Activated naive CD8-positive, alpha-beta T cell treated with anti-CD3 and anti-CD28 coated beads for 36 hours (primary cell): Measurements from ENCODE around the gene CFHR3. TPM values are rescaled to one million over a fixed set of nuclear protein-coding genes. Genes with fewer than 3 reads are reported as not detected.
"Not testable (repeated sequence)": the region's sequence is repeated elsewhere in the genome, so short reads cannot be mapped to it uniquely, and the experiment has no call there.

Source experiments
- DNase-seq: peaks from one replicate; pipeline ENCODE4 v3.0.0; 2021
- H3K27ac Mint-ChIP-seq: one replicate; pipeline ENCODE4 v1.8.0; 2022; ENCODE audit warnings: mild to moderate bottlenecking, moderate library complexity, mixed read lengths
- H3K27me3 Mint-ChIP-seq: one replicate; pipeline ENCODE4 v1.8.0; 2022; ENCODE audit warnings: mild to moderate bottlenecking, mixed read lengths
- H3K36me3 Mint-ChIP-seq: one replicate; pipeline ENCODE4 v1.8.0; 2021; ENCODE audit warnings: mild to moderate bottlenecking, mixed read lengths
- H3K4me1 Mint-ChIP-seq: one replicate; pipeline ENCODE4 v1.8.0; 2021; ENCODE audit warnings: mixed read lengths
- H3K4me3 Mint-ChIP-seq: one replicate; pipeline ENCODE4 v1.8.0; 2022; ENCODE audit warnings: mild to moderate bottlenecking, moderate library complexity, mixed read lengths
- H3K9me3 Mint-ChIP-seq: one replicate; pipeline ENCODE4 v1.8.0; 2022; ENCODE audit warnings: mixed read lengths
- total RNA-seq, 2 experiments: library from RNA; stranded (reverse); gene quantifications; one replicate each; pipeline ENCODE4 v1.2.3, GENCODE V29; 2021

Gene CFHR3
- not detected for total RNA-seq

DNA sequence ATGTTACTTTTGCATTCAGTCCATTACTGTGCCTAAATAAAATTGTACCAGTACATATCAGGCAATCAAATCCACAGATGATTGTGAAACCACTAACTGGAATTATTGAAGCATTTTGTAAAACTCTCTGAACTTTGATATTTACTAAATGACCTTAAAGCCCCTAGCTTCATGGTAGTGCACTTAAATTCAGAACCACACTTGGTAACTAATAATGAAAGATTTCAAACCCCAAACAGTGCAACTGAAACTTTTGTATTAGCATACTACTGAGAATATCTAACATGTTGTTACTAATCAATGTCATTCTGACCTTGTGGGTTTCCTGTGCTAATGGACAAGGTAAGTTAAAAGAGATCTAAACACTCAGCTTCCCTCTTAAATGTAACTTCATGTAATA, at the start of gene CFHR3:
CFHR3 (plus strand) TSS at position 238 of the 400 bp plus-strand sequence; CDS start at position 285, 47 bp downstream.
- peaks cover 5% of the 10 kb centered on the region for H3K4me1 Mint-ChIP-seq
- peaks cover 2% of the 10 kb centered on the region for H3K9me3 Mint-ChIP-seq
- no peak within 1 kb of the TSS for H3K4me3 Mint-ChIP-seq
- H3K36me3 Mint-ChIP-seq, result no peaks in the 10 kb centered on the region
- no peak for DNase-seq
- no peaks in the 10 kb centered on the region for H3K27me3 Mint-ChIP-seq
- no peak within 1 kb of the TSS for H3K27ac Mint-ChIP-seq

DNA sequence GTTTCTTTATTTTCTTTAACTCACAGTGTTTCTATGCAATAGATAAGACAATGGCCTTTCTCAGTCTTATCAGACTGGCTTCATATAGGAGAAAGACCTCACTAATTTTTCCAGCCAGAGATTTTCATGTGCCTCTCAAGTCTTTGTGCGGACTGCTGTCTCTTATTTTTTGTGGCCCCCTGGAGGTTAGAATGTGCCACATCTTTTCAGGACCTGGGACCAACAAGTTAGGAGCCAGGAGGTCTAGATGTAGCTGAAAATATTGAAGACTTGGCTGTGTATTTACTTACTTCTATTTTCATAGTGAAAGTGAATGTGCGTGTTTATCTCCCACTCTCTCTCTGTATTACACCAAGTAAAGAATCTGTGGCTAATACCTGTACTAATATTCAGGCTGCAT, 42.1 kb upstream of the CFHR3 start:
- DNase-seq, result no peak
- Mint-ChIP-seq H3K27me3 (no peaks in the 10 kb centered on the region), H3K4me3 (no peak overlapping the region), H3K27ac (no peak overlapping the region), H3K9me3 (peaks cover 4% of the 10 kb centered on the region), H3K4me1 (no peaks in the 10 kb centered on the region), H3K36me3 (no peaks in the 10 kb centered on the region)

DNA sequence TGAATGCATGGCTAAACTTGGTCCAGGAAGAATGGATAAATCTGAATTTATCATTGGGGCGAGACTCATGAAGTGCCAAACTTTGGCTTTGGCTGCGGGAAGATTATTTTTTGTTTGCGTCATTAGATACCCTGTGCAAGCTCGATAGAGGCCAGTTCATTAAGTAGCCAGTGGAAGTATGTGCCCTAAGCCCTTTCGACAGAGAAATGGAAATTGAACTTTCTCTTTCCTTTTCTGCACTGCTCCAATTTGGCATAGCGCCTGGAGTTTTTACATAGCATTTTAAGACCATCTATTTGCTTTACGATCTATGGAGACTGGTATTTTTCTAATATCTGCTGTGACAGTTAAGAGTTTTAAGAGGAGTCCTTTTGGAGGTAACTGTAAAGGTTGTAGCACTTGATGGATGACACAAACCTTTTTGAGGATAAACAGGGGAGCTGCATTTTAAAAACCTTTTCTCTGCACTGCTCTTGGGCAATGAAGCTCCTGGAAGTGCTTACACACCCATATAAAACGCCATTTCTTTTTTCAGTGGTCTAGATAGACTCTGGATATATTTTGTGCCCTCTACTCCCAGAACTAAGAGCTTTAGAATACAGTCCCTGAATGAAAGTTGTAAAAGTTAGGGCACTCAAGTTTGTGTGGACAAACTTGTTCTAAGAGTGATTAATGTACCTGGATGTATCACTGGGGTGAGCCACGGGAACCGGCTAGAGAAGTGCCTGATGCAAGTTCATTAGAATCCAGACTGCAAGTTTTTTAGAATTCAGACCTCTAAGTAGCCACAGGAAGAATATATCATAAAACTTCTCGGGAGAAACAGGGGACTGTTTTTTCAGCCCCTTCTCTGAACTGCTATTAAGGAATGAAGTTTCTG, 41.3 kb upstream of the CFHR3 start:
- no peaks in the 10 kb centered on the region for H3K4me1 Mint-ChIP-seq
- H3K36me3 Mint-ChIP-seq, result no peaks in the 10 kb centered on the region
- H3K9me3 Mint-ChIP-seq, result peaks cover 7% of the 10 kb centered on the region
- no peaks in the 10 kb centered on the region for H3K27me3 Mint-ChIP-seq
- no peak for DNase-seq
- H3K4me3 Mint-ChIP-seq, result no peak overlapping the region
- no peak overlapping the region for H3K27ac Mint-ChIP-seq

DNA sequence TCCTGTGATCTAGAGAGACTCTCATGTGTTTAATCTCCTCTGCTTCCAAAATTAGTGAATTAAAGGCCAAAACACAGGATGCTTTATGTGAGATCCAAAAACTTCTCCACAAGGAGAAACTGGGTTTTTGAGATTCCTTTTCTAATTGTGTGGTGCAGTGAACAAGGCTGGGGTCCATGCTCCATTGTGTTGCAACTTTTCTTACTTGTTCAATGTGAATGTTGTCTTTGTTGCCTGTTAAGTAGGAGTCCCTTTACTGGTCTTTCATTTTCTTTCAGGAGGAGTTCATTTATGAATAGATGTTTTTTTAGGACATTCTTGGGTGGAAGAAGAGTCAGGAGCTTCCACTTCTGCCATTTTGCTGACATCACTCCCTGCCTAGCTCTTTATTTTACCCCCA, 40.6 kb upstream of the CFHR3 start:
- H3K4me1 Mint-ChIP-seq, result no peaks in the 10 kb centered on the region
- H3K4me3 Mint-ChIP-seq, result no peak overlapping the region
- peaks cover 7% of the 10 kb centered on the region for H3K9me3 Mint-ChIP-seq
- H3K27ac Mint-ChIP-seq, result no peak overlapping the region
- H3K27me3 Mint-ChIP-seq, result no peaks in the 10 kb centered on the region
- no peaks in the 10 kb centered on the region for H3K36me3 Mint-ChIP-seq
- no peak for DNase-seq

DNA sequence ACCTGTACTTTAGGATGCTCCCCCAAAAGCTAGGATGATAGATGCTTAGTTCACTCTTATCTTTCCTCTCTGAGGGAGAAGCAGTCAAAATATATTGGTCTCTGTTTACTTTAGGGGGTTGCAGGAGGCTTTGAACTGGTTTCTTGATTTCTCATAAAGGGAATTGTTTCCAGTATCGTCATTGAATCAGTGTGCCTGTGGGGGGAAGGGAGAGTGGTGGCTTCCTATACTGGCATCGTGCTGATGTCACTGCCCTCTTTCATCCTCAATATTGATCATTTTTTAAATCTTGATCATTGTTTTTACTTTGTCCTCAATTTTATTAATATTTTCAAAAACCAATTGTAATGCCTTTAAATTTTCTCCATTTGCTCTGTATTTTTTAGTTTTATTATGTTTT, 40.2 kb upstream of the CFHR3 start:
- Mint-ChIP-seq H3K27ac (no peak overlapping the region), H3K4me1 (no peaks in the 10 kb centered on the region), H3K27me3 (no peaks in the 10 kb centered on the region), H3K4me3 (no peak overlapping the region), H3K36me3 (no peaks in the 10 kb centered on the region), H3K9me3 (peaks cover 11% of the 10 kb centered on the region)
- DNase-seq, result no peak

DNA sequence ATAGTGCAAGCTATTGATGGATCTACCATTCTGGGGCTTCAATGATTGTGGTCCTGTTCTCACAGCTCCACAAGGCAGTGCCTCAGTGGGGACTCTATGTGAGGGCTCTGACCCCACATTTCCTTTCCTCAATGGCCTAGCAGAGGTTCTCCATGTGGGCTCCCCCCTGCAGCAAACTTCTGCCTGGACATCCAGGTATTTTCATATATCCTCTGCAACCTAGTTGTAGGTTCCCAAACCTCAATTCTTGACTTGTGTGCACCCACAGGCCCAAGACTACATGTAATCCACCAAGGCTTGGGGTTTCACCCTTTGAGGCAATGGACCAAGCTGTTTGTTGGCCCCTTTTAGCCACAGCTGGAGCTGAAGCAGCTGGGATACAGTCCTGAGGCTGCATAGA, 35.9 kb upstream of the CFHR3 start:
- no peak for DNase-seq
- no peaks in the 10 kb centered on the region for H3K4me1 Mint-ChIP-seq

DNA sequence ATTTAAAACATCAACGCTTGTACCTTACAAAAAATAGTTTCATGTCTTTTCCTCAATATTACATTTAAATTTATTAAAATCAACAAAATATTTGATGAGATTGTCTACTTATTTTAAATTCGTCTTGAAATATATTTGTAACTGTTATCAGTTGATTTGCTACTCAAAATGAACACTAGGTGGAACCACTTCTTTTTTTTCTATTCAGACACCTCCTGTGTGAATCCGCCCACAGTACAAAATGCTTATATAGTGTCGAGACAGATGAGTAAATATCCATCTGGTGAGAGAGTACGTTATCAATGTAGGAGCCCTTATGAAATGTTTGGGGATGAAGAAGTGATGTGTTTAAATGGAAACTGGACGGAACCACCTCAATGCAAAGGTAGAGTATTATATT, 31.4 kb upstream of the CFHR3 start:
- H3K27ac Mint-ChIP-seq, DNase-seq, H3K36me3 Mint-ChIP-seq, H3K9me3 Mint-ChIP-seq, H3K4me1 Mint-ChIP-seq, H3K4me3 Mint-ChIP-seq, H3K27me3 Mint-ChIP-seq: not testable (repeated sequence)

More for the DNA sequence above, 35.9 kb upstream of the CFHR3 start:
- no peak overlapping the region for H3K27ac Mint-ChIP-seq
- H3K9me3 Mint-ChIP-seq, result peaks cover 7% of the 10 kb centered on the region
- no peaks in the 10 kb centered on the region for H3K36me3 Mint-ChIP-seq
- H3K4me3 Mint-ChIP-seq, result no peak overlapping the region
- H3K27me3 Mint-ChIP-seq, result no peaks in the 10 kb centered on the region

DNA sequence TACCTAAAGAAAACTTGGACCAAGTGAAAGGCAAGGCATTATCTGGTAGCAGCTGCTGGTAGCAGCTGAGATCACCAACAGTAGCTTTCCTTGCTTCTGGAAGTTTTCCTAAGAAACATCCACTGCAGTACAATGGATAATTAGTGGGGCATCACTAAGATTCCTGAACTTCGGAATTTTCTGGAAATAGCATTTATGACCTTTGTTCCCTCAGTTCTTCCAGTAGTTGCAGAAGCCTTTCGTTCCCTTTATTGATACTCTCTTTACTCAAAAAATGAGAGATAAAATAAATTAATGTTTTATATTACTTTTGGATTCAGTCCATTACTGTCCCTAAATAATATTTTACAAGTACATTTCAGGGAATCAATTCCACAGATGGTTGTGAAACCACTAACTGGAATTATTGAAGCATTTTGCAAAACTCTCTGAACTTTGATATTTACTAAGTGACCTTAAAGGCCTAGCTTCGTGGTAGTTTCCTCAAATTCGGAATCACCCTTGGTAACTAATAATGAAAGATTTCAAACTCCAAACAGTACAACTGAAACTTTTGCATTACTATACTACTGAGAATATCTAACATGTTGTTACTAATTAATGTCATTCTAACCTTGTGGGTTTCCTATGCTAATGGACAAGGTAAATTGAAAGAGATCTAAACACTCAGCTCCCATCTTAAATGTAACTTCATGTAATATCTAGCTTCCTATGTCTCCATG, 9.5 kb upstream of the CFHR3 start:
- H3K36me3 Mint-ChIP-seq, H3K9me3 Mint-ChIP-seq, H3K27me3 Mint-ChIP-seq, DNase-seq, H3K4me1 Mint-ChIP-seq, H3K4me3 Mint-ChIP-seq, H3K27ac Mint-ChIP-seq: not testable (repeated sequence)

DNA sequence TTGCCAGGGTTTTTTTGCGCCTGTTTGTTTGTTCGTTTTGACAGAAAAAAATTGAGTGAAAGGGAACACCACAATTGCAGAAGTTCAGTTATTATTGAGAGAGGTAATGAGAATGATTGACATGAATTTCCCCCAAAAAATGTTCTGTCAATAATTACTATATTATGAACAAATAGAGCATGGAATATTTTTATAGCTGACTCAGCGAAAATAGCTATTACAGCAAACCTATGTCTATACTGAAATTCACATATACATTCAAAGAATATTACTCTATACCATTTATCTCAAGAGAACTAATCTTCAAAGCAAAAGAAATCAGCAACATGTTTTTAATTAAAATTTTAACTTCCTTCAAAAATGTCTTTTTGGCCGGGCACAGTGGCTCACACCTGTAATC, 4.8 kb upstream of the CFHR3 start:
- H3K27me3 Mint-ChIP-seq, result not testable (repeated sequence)

DNA sequence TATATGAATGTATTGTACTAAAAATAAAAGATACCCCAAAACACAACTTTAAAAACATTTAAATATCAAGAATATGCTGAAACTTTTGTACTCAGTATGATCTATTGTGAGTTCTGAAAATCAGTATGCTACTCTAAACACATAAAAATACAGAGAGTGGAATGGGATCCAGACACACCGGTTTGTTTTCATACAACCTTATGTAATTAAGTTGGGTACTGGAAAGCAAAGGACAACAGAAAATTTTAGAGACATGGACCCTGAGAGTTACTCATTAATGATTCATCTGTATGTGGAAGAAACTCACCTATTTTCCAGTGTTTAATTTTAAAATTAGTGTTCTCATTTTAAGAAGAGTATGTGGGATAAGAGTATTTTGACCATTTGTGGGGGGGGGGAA, 927 bp upstream of the CFHR3 start:
- H3K36me3 Mint-ChIP-seq, result no peaks in the 10 kb centered on the region
- no peak overlapping the region for H3K4me3 Mint-ChIP-seq
- H3K27me3 Mint-ChIP-seq, result no peaks in the 10 kb centered on the region
- peaks cover 5% of the 10 kb centered on the region for H3K4me1 Mint-ChIP-seq
- H3K27ac Mint-ChIP-seq, result no peak overlapping the region
- DNase-seq, result no peak
- H3K9me3 Mint-ChIP-seq, result no peaks in the 10 kb centered on the region

More for the DNA sequence above, 4.8 kb upstream of the CFHR3 start:
- not testable (repeated sequence) for H3K4me3 Mint-ChIP-seq, H3K27ac Mint-ChIP-seq, H3K9me3 Mint-ChIP-seq, H3K4me1 Mint-ChIP-seq, DNase-seq, H3K36me3 Mint-ChIP-seq

DNA sequence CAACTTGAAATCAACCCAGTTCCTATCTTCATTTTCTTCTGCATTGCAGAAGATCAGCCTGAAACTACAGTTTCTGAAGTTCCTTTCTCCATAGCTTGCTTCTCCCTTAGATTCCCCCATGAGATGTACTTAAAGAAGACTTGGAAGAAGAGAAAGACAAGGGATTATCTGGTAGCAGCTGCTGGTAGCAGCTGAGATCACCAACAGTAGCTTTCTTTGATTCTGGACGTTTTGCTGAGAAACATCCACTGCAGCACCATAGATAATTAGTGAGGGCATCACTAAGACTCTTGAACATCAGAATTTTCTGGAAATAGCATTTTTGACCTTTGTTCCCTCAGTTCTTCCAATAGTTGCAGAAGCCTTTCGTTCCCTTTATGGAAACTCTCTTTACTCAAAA, 465 bp upstream of the CFHR3 start:
- Mint-ChIP-seq H3K27me3 (no peaks in the 10 kb centered on the region), H3K36me3 (no peaks in the 10 kb centered on the region), H3K4me1 (peaks cover 5% of the 10 kb centered on the region), H3K4me3 (no peak overlapping the region), H3K9me3 (peaks cover under 1% of the 10 kb centered on the region), H3K27ac (no peak overlapping the region)
- DNase-seq, result no peak

DNA sequence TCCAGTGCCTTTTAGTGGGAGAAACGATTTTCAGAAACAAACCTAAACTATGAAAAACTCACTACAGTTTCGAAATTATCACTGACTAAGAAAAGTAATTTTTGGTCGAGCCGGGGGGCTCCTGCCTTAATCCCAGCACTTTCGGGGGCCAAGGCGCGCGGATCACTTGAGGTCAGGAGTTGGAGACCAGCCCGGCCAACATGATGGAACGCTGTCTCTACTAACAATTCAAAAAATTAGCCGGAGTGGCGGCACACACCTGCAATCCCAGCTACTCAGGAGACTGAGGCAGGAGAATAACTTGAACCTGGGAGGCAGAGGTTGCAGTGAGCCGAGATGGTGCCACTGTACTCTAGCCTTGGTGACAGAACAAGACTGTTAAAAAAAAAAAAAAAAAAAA, 3.0 kb downstream of the CFHR3 start:
- peaks cover 2% of the 10 kb centered on the region for H3K9me3 Mint-ChIP-seq

DNA sequence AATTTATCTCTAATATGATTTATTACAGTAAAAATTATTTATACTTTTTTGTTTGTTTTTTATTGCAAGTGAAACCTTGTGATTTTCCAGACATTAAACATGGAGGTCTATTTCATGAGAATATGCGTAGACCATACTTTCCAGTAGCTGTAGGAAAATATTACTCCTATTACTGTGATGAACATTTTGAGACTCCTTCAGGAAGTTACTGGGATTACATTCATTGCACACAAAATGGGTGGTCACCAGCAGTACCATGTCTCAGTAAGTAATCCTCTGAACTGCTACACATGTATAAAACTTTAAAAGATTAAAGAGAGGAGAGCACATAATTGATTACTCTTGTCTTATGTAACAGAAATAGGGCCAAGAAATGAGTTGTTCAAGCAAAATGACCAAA, 4.5 kb downstream of the CFHR3 start:
- H3K27ac Mint-ChIP-seq, result no peak overlapping the region
- no peaks in the 10 kb centered on the region for H3K36me3 Mint-ChIP-seq
- peaks cover 3% of the 10 kb centered on the region for H3K9me3 Mint-ChIP-seq
- peaks cover 2% of the 10 kb centered on the region for H3K4me1 Mint-ChIP-seq
- H3K4me3 Mint-ChIP-seq, result no peak overlapping the region
- H3K27me3 Mint-ChIP-seq, result no peaks in the 10 kb centered on the region
- DNase-seq, result no peak

More for the DNA sequence above, 3.0 kb downstream of the CFHR3 start:
- peaks cover 5% of the 10 kb centered on the region for H3K4me1 Mint-ChIP-seq
- H3K27me3 Mint-ChIP-seq, result no peaks in the 10 kb centered on the region
- H3K36me3 Mint-ChIP-seq, result no peaks in the 10 kb centered on the region
- no peak for DNase-seq
- no peak overlapping the region for H3K4me3 Mint-ChIP-seq
- H3K27ac Mint-ChIP-seq, result no peak overlapping the region

DNA sequence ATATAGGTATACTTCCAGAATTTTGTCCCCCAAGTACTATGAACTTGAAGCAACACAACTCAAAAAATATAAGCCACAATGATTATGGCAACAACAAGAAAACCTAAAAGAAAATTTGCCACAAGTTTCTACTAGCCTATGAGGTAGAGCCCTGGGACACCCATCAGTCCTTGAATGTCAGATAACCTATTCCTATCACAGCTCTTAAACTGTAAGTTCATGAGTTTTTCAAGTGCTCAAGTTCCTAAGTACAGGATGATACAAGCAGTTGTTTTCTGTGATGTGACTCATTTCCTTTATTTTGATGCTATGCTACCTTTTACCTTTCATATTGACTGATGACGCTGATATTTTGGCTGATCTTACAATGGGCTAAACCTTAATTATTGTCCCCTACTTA, 16.6 kb downstream of the CFHR3 start:
- H3K9me3 Mint-ChIP-seq, H3K4me1 Mint-ChIP-seq, H3K36me3 Mint-ChIP-seq, H3K4me3 Mint-ChIP-seq, H3K27me3 Mint-ChIP-seq, H3K27ac Mint-ChIP-seq, DNase-seq: not testable (repeated sequence)

DNA sequence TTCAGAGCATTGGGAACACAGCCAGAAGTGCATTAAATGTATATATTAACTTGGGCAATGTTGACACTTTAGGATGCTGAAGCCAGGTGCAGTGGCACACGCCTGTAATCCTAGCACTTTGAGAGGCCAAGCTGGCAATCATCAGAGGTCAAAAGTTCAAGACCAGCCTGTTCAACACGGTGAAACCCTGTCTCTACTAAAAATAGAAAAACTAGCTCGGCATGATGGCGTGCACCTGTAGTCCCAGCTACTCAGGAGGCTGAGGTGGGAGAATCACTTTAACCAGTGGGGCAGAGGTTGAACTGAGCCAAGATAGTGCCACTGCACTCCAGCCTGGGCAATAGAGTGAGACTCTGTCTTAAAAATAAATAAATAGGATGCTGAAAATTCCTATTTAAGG, 19.5 kb downstream of the CFHR3 start:
- H3K27me3 Mint-ChIP-seq, H3K9me3 Mint-ChIP-seq, H3K27ac Mint-ChIP-seq, H3K4me1 Mint-ChIP-seq, H3K36me3 Mint-ChIP-seq, H3K4me3 Mint-ChIP-seq, DNase-seq: not testable (repeated sequence)

DNA sequence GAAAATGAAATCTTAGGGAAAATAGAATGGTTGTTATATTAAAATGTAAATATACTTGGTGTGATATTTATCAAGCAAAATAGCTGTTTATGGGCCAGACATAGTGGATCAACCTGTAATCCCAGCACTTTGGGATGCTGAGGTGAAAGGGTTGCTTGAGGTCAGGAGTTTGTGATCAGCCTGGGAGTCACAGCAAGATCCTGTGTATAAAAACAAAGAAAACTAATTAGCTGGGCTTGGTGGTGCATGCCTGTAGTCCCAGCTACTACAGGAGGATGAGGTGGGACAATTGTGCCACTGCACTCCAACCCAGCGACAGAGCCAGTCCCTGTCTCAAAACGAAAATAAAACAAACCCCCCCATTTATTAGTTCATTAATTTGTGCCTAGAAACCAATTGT, 23.3 kb downstream of the CFHR3 start:
- no peak for DNase-seq
- Mint-ChIP-seq H3K27ac (no peak overlapping the region), H3K27me3 (no peaks in the 10 kb centered on the region), H3K4me1 (no peaks in the 10 kb centered on the region), H3K36me3 (no peaks in the 10 kb centered on the region), H3K4me3 (no peak overlapping the region), H3K9me3 (peaks cover 5% of the 10 kb centered on the region)
